Measurements from ENCODE around the gene ALB. TPM values are rescaled to one million over a fixed set of nuclear protein-coding genes. Genes with fewer than 3 reads are reported as not detected.

The ALB gene
- polyA plus RNA-seq, 3 donors, result not detected

GRCh38 chr4:73375328-73375741 is 28.8 kb upstream of the ALB start:
- 50% methylated on average over 1 of the region's 1 CpG for WGBS (ENCODE audit: insufficient coverage)
- Histone ChIP-seq H2AFZ (ENCODE audit: insufficient read depth, low read depth, low read length, poor library complexity, severe bottlenecking) (no peak overlapping the region), H3K4me1 (ENCODE audit: control insufficient read depth in 1 of 2, insufficient read depth in 2 of 2, low read length in 2 of 2) (no peaks in the 10 kb centered on the region), H3K4me2 (replicated peaks; ENCODE audit: extremely low read depth, low read length, poor library complexity, severe bottlenecking) (no peak overlapping the region), H3K79me2 (ENCODE audit: insufficient read depth, low read length) (no peaks in the 10 kb centered on the region), H4K20me1 (ENCODE audit: insufficient read depth, low read length) (no peaks in the 10 kb centered on the region), H3K27ac (ENCODE audit: low read depth in 1 of 2, low read length in 2 of 2) (no peak overlapping the region), H3K9me3 (replicated peaks in 1 of 2; ENCODE audit: control insufficient read depth in 1 of 2, insufficient read depth in 1 of 2, low read length in 2 of 2) (no peaks in the 10 kb centered on the region), H3K27me3 (ENCODE audit: control insufficient read depth in 2 of 2, insufficient read depth in 2 of 2, low read length in 2 of 2) (no peaks in the 10 kb centered on the region), H3K36me3 (replicated peaks in 1 of 2; ENCODE audit: control insufficient read depth in 1 of 2, insufficient read depth in 2 of 2, low read length in 2 of 2) (no peaks in the 10 kb centered on the region), H3K9ac (ENCODE audit: insufficient read depth, low read length, poor library complexity, severe bottlenecking) (no peak overlapping the region), H3K4me3 (replicated peaks in 1 of 3; ENCODE audit: low read depth in 2 of 3, low read length in 3 of 3) (no peak overlapping the region)
- Mint-ChIP-seq H3K4me1 (no peaks in the 10 kb centered on the region), H3K27ac (no peak overlapping the region), H3K27me3 (ENCODE audit: low read depth in 3 of 3) (peaks cover 0 to 4% (median 0%) of the 10 kb centered on the region in 3 donors), H3K4me3 (no peak overlapping the region), H3K9me3 (peaks cover 0 to 4% (median 0%) of the 10 kb centered on the region in 7 donors), H3K36me3 (no peaks in the 10 kb centered on the region)
- intact Hi-C loops (cut with micrococcal nuclease), result no loop called here
- no peak for DNase-seq
- TF ChIP-seq CTCF (IDR thresholded peaks at IDR 0.05), result no peak

GRCh38 chr4:73376251-73376650 is 27.8 kb upstream of the ALB start:
- no peaks in the 10 kb centered on the region for H3K79me2 ChIP-seq (ENCODE audit: insufficient read depth, low read length)
- Mint-ChIP-seq H3K27ac (no peak overlapping the region), H3K36me3 (no peaks in the 10 kb centered on the region), H3K27me3 (ENCODE audit: low read depth in 3 of 3) (peaks cover 0 to 4% (median 0%) of the 10 kb centered on the region in 3 donors), H3K4me1 (no peaks in the 10 kb centered on the region), H3K4me3 (no peak overlapping the region), H3K9me3 (peaks cover 0 to 4% (median 0%) of the 10 kb centered on the region in 7 donors)
- no peak overlapping the region for H2AFZ ChIP-seq (ENCODE audit: insufficient read depth, low read depth, low read length, poor library complexity, severe bottlenecking)
- H3K4me3 ChIP-seq (replicated peaks in 1 of 3; ENCODE audit: low read depth in 2 of 3, low read length in 3 of 3), result no peak overlapping the region
- H4K20me1 ChIP-seq (ENCODE audit: insufficient read depth, low read length), result no peaks in the 10 kb centered on the region
- no peak for DNase-seq
- intact Hi-C loops (cut with micrococcal nuclease), result no loop called here
- no peak overlapping the region for H3K4me2 ChIP-seq (replicated peaks; ENCODE audit: extremely low read depth, low read length, poor library complexity, severe bottlenecking)
- TF ChIP-seq CTCF (IDR thresholded peaks at IDR 0.05), result no peak
- no peak overlapping the region for H3K9ac ChIP-seq (ENCODE audit: insufficient read depth, low read length, poor library complexity, severe bottlenecking)
- H3K4me1 ChIP-seq (ENCODE audit: control insufficient read depth in 1 of 2, insufficient read depth in 2 of 2, low read length in 2 of 2), result no peaks in the 10 kb centered on the region
- no peaks in the 10 kb centered on the region for H3K27me3 ChIP-seq (ENCODE audit: control insufficient read depth in 2 of 2, insufficient read depth in 2 of 2, low read length in 2 of 2)
- no peak overlapping the region for H3K27ac ChIP-seq (ENCODE audit: low read depth in 1 of 2, low read length in 2 of 2)
- H3K36me3 ChIP-seq (replicated peaks in 1 of 2; ENCODE audit: control insufficient read depth in 1 of 2, insufficient read depth in 2 of 2, low read length in 2 of 2), result no peaks in the 10 kb centered on the region
- H3K9me3 ChIP-seq (replicated peaks in 1 of 2; ENCODE audit: control insufficient read depth in 1 of 2, insufficient read depth in 1 of 2, low read length in 2 of 2), result no peaks in the 10 kb centered on the region
